ENCODE results near the gene ATXN10. TPM values are rescaled to one million over a fixed set of nuclear protein-coding genes. Genes with fewer than 3 reads are reported as not detected.

ATXN10 gene
- total and polyA plus RNA-seq, 2 experiments from 2014 or later, result 99.0 to 163 TPM

- Mint-ChIP-seq H3K27ac (no peak overlapping the region), H3K27me3 (ENCODE audit: insufficient read depth, low read depth, poor library complexity) (no peaks in the 10 kb centered on the region), H3K4me3 (no peak overlapping the region), H3K4me1 (peaks cover 19% of the 10 kb centered on the region), H3K36me3 (ENCODE audit: low read depth) (no peaks in the 10 kb centered on the region), H3K9me3 (no peaks in the 10 kb centered on the region)
- Histone ChIP-seq H3K9me2 (ENCODE audit: insufficient read depth) (no peaks in the 10 kb centered on the region), H3K4me3 (no peak overlapping the region), H3K27ac (ENCODE audit: low read depth) (no peak overlapping the region), H3F3A (replicated peaks; ENCODE audit: low read depth) (no peaks in the 10 kb centered on the region), H4K20me1 (replicated peaks; ENCODE audit: insufficient read depth) (peaks cover 8% of the 10 kb centered on the region), H2AFZ (no peak overlapping the region), H3K27me3 (ENCODE audit: insufficient read depth) (no peaks in the 10 kb centered on the region), H3K4me2 (no peak overlapping the region), H3K36me3 (ENCODE audit: insufficient read depth) (no peaks in the 10 kb centered on the region), H3K79me2 (replicated peaks; ENCODE audit: insufficient read depth) (peaks cover 29% of the 10 kb centered on the region), H3K4me1 (ENCODE audit: insufficient read depth) (no peaks in the 10 kb centered on the region; the same call in 1 of the 2 replicates)
- ATAC-seq (no peak), DNase-seq (ENCODE audit: low spot score) (no peak)
- TF ChIP-seq POLR2AphosphoS5 (IDR thresholded peaks at IDR 0.05; ENCODE audit: low read depth), result no peak
- TF ChIP-seq ZNF462 (CRISPR knock-in tag; IDR thresholded peaks at IDR 0.05), result no peak
- no peak for TF ChIP-seq NANOG (IDR thresholded peaks at IDR 0.05; ENCODE audit: borderline replicate concordance)
- TF ChIP-seq ZNF114 (CRISPR knock-in tag; IDR thresholded peaks at IDR 0.05), result no peak
- no peak for TF ChIP-seq JUNB (IDR thresholded peaks at IDR 0.05; ENCODE audit: unreplicated experiment)
- TF ChIP-seq STAT1 (IDR thresholded peaks at IDR 0.05; ENCODE audit: unreplicated experiment), result no peak
- TF ChIP-seq EZH2 (IDR thresholded peaks at IDR 0.05; ENCODE audit: low read depth, unreplicated experiment), result no peak
- TF ChIP-seq CTCF (conservative IDR thresholded peaks at IDR 0.05; ENCODE audit: low read depth in 2 of 2), result no peak
- no peak for TF ChIP-seq REST (IDR thresholded peaks at IDR 0.05; ENCODE audit: unreplicated experiment)
- TF ChIP-seq EZH2phosphoT487 (IDR thresholded peaks at IDR 0.05; ENCODE audit: unreplicated experiment), result no peak
- TF ChIP-seq ZNF331 (CRISPR knock-in tag; IDR thresholded peaks at IDR 0.05; ENCODE audit: low read depth), result no peak
Observed at GRCh38 chr22:45777852-45778375, 106.3 kb downstream of the ATXN10 start.

Measured in GM23338 (cell line).